CD4-positive, alpha-beta T cell treated with Interleukin-10 for 1 hour (primary cell): ENCODE measurements around the gene SPEF1.

Source experiments
- DNase-seq: peaks from one replicate; pipeline ENCODE4 v3.0.0-alpha.2; 2020

The SPEF1 gene

DNA sequence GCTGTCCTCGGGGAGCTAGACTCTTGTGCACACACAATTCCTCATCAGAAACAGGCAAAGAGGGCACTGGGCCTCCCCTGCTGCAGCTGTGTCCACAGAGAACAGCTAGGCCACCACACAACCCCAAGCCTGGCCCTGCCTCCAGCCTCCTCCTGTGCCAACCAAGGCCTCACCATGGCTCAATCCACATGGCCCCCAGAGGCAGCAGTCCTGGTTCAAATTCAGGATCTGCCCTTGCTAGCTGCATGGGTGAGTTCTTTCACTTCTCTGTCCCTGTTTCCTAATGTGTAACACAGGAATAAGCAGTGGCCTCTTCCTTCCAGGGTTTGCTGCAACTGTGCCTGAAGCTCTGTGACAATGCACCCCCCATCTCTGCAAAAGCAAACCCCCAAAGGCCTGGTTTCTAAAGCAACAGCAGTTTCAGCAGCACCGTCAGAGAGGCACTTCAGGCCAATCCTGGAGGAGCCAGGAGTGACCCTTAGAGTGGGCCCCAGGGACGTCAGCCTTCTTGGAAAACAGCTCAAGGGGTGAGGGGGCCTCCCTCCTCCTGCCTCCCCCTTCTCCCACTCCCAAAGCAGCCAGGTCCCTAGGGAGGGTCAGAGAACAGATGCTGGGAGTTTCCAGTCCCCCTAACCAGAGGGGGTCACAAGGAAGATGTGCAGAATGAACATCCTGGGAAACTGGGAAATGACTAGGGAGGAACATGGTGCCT, 15.9 kb downstream of the SPEF1 start:
- DNase-seq = no peak

GRCh38 chr20:3764659-3765058, 16.6 kb downstream of the SPEF1 start:
- no peak for DNase-seq

GRCh38 chr20:3763671-3764601, 17.3 kb downstream of the SPEF1 start:
- no peak for DNase-seq

GRCh38 chr20:3760655-3761348, 20.4 kb downstream of the SPEF1 start:
- DNase-seq = no peak

GRCh38 chr20:3759884-3760283, 21.4 kb downstream of the SPEF1 start:
- DNase-seq = no peak

DNA sequence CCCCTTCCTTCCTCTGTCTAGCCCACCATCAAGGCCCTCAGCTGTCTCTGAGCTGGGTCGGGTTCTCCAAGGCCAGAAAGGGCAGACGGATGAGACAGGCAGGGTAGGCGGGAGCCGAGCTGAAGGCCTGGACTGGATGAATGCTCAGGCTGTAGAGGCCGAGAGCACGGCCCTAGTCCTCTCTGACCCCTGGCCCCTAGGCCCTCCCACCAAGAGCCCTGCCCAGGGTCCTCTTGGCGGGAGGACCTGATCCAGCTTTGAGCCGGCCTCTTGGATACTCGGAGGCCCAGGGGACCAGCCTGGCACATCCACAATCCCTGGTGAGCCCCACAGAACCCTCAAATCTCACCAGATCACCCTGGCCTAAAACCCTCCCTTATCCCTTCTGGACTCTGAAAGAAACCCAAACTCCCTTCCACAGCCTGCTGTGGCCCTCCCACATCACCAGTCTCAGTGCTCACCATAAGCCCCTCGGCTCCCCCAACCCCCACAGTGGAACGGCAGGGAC, 21.9 kb downstream of the SPEF1 start:
- no peak for DNase-seq

- DNase-seq = no peak
These were observed 22.7 kb downstream of the SPEF1 start for GRCh38 chr20:3758566-3758965.

DNA sequence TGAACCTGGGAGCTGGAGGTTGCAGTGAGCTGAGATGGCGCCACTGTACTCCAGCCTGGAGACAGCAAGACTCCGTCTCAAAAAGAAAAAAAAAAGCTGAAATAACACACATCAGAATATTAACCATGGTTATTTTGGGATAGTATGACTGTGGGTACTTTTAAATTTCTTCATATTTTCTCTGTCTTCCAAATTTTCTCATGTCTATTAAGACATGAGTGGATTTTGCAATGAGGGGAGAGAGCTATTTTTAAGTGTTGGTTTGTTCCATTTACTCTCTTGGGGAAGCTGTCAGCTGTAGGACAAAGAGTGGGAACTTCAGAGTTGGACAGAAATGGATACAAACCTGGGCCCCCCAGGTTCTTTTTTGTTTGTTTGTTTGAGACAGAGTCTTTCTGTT, 24.0 kb downstream of the SPEF1 start:
- DNase-seq = no peak

DNA sequence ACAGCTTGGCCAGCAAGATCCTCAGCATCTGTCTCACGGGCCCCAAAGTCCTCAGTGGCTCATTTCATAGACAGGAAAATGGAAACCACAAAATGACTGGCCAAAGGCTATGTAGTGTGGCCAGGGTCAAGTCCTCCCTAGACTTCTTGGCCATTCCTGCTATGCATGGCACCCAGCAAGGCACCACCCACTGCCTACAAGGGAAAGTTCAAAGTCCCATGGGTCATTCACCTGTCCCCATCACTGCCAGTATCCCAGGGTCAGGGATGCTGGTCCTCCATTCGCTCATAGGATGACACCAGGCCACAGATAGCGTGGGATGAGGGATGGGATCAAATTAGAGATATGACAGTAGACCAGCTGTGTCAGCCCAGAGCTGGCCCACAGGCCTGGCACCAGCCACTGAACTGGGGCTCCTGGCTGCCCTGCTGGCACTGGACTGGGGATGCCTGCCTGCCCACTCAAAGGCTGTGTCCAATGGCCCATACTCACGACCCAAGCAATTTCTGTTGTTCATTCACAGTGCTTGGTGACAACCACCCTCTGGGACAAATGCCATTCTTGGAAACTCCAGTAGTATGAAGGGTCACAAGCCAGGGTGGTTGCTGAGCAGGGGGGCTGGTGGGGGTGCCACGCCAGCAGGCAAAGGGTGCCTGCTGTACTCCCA, 25.3 kb downstream of the SPEF1 start:
- no peak for DNase-seq

DNA sequence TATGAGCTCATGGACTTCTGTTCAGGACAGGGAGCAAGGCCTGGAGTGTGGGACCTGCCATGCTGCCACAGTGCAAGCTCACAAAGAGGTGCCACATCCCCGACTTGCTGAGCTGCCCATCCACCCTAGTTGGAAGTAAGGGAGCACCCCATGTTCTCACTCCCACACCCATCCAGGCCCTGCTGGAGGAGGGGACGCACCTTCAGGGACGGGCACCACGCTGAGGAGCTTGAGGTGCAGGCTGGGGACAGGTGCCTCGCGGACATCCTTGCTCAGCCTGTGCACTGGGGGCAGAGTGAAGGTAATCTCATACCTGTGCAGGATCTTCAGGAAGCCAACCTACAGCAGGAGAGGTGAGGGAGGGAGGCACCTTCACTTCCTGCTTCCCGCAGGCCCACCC, 26.0 kb downstream of the SPEF1 start:
- no peak for DNase-seq

- DNase-seq = no peak
These were observed 27.0 kb downstream of the SPEF1 start for GRCh38 chr20:3754276-3754630.

DNA sequence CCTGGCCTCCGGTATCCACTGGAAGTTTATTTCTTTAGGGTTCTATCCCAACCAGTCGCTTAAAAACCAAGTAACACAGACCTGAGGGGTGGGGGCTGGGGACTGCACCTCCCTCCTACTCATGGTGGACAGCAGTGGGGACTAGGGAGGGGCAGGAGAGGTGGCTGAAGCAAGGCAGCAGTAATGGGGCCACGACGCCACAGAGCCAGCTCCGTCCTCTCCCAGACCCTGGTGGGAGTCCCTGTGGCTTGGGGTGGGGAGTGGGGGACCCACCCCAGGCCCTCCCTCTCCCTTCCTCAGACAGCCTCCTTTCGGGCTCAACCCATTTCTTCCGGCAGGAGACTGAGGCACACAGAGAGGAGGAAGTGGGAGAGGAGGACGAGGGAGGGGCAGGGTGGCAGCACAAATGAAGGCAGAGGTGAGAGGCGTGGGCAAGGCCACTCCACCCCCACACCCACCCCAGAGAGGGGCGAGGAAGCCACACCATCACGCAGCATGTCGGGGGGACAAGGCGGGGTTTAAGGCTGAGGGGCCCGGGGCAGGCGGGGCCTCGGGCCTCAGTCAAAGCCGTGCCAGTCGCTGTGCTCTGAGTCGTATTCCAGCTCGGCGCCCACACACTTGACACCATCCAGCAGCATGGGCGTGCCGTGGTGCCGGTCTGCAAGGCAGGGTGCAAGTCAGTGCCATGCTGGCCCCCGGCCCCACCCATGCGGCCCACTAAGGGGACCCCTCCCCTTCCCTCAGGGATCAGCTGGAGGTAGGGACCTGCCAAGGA, 27.6 kb downstream of the SPEF1 start:
- DNase-seq = no peak

DNA sequence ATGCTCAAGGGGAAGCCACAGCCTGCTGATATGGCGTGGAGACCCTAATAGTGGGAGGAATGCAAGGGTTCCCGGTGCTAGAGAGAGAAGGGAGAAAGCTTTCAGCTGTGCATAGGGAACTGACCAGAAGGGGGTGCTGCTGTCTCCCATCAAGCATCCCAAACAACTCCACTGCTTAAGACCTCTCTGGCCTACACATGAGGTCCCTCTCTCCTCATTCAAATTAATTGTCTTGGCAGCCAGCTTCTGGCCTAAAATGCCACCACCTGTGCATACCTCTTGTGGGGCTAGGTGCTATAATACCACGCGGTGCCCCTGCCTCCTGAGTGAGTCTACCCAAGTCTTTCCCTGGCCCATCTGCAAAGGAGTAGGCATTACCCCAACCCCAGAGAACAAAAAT, 28.1 kb downstream of the SPEF1 start:
- peak; percentile 75 for DNase-seq

- DNase-seq = no peak
These were observed 28.9 kb downstream of the SPEF1 start for GRCh38 chr20:3752386-3752759.

- peak; percentile 70 for DNase-seq
These were observed 29.4 kb downstream of the SPEF1 start for GRCh38 chr20:3751675-3752385.

- no peak for DNase-seq
These were observed 30.0 kb downstream of the SPEF1 start for GRCh38 chr20:3751305-3751674.

GRCh38 chr20:3749689-3750531, 31.3 kb downstream of the SPEF1 start:
- peak; percentile 25 for DNase-seq

- DNase-seq = no peak
These were observed 32.1 kb downstream of the SPEF1 start for GRCh38 chr20:3749087-3749688.

DNA sequence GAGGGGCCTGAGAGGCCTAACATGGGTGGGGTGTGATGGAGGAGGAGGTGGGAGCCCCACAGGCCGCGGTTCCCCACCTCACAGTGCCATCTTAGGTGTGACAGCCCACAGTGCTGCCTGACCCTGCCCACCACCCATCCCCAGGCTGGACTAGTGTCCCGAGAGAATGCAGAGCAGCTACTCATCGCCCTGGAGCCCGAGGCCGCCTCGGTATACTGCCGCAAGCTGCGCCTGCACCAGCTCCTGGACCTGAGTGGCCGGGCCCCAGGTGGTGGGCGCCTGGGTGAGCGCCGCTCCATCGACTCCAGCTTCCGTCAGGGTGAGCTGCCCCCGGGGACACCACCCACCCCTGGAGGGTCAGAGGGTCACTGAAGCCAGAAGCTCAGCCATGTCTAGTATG, 33.2 kb downstream of the SPEF1 start:
- DNase-seq = no peak

DNA sequence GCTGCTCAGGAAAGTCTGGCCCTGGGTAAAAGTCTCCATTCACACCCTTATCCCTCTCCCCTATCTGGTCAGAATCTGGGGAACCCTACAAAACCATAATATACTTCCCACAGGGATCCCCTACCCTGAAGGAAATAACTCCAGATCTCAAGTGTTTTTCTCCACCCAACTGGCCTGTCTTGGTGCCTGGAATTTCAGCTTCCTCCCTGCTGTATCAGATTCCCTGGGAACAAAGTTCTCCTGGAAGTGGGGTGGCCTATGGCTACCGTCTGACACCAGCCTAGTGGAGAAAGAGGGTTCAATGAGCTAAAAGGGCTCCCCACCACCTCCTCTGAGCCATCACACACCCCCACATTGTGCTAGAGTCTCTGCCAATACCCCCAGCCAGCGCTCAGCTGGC, 33.8 kb downstream of the SPEF1 start:
- no peak for DNase-seq
